NOMO-1 treated with DMSO at 0.1 percent for 48 hours (cell line): Measurements from ENCODE around the gene ATP1A2.

ENCODE experiments used
- DNase-seq: peaks from one replicate; lab custom pipeline; 2025; ENCODE audit not compliant: unreplicated experiment; lab: John Stamatoyannopoulos, UW

The ATP1A2 gene

DNA sequence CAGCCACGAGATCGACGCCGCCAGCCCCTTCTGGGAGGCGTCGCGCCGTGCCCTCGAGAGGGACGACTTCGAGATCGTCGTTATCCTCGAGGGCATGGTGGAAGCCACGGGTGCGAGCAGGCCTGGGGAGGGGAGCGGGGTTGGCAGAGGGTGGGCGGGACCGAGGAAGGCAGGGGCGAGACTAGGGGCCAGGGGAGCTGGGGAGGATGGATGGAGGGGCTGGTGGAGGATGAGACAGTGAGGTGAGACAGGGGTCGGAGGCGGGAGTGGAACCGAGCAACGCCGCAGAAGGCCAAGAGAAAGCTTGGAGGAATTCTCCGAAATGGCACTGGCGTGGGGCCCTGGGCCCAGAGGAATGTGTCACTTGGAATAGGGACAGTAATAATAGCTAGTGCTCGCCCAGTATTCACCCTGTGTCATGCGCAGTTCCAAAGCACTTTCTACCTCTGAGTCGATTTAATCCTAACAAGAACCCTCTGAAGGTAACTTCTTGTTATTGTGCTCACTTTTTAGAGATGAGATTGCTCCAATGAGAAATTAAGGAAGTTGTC is 30.7 kb upstream of the ATP1A2 start:
- no peak for DNase-seq

DNA sequence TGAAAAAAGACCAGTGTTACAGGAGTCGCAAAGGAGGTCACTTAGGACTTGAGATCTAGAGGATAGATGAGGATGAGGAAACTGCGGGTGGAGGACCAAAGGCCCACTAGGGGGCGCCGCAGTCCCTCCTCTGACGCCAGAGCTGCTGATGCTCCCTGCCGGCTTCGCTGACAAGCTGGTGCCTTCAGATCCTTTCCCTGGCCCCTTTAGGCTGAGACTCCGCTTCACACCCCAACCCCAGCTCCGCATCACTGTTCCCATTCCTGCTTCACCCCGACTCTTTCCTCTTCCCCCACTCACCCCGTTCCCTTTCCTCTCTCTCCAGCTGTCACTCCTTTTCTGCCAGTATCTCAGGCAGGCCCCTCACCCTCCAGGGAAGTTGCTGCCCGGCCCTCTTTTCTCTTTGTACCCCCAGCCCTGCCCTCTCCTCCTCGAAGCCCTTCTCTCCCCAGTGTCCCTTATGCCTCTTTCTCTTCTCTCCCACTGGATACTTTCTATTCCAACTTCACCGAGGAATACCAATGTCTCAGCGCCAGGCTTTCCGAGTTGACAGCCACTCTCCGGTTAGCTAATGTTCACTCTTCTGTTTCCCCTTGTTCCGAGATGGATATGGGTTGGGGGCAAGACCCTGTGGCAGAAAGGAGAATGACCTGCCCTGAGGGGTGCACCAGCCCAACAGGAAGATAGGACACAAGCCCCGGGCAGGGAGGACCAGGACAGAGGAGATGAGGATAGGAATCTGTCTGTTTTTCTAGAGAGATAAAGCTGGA is 29.7 kb upstream of the ATP1A2 start:
- DNase-seq, result peak; percentile 64

DNA sequence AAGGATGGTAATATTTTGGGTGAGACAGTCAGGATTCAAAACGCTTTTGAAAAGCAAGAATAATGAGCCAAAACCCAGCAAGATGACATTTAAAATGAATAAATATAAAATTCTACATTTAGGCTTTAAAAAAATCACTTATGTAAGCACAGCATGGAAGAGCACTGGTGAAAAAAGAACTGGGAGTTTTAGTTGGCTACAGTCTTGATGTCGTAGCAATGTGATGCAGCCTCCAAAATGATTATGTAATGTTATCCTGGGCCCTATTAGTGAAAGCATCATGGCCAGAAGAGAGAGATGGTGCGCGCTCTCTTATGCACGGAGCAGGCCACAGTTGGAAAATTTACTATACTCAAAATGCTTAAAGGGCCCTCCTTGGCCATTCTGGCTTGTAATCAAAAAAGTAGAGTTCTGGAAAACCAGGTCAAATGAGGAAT is 29.1 kb upstream of the ATP1A2 start:
- DNase-seq, result no peak

DNA sequence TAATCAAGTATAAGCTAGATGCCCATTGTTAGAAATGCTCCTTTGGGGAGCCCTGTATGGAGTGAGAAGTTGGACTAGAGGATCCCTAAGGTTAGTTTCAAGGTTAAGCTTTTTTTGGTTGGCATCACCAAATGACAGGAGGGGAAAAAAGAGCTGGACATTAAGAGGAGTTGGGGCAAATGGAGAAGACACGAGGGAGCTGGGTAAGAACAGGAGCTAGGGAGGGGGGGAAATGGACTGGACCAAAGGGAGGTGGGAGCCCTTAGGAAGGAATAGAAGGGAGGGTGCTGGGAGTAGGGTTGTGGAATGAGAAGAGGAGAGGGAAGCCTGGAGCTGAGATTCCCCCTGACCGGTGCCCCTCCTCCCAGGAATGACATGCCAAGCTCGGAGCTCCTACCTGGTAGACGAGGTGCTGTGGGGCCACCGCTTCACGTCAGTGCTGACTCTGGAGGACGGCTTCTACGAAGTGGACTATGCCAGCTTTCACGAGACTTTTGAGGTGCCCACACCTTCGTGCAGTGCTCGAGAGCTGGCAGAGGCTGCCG is 28.4 kb upstream of the ATP1A2 start:
- DNase-seq, result no peak

DNA sequence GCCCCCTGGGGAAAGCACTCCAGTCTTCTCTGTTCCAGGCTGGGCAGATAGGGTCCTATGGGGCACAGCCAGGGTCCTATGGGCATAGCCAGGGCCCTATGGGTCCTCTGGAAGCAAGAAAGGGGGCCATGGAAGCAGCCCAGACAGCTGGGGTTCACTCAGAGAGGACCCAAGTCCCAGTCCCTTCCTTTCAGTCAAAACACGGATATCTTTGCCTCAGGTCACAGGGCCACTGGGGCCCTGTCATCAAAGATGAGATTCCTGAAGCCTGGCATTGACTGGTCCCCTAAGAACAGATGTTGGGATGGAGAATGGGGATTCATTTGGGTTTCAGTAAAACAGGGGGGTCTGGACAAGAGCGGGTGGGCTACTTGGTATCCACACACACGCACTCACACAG is 25.7 kb upstream of the ATP1A2 start:
- DNase-seq, result no peak

DNA sequence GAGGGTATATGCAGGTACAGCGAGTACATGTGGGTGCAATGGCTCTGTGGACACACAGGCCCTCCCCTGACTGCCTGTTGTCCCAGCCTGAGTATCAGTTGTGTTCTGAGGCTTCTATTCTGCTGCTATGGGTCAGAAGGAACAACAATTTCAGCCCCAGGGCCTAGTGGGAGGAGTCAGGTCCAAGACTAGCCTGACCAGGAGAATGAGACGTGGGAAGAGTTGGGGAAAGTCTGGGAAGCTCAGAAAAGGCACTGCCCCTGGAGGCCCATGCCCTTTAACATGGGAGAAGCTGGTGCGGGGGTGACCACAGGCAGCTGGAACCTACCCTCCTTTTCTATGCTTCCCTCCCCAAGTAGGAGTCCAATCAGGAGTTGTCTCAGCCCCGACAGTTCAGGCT is 24.8 kb upstream of the ATP1A2 start:
- DNase-seq, result no peak

DNA sequence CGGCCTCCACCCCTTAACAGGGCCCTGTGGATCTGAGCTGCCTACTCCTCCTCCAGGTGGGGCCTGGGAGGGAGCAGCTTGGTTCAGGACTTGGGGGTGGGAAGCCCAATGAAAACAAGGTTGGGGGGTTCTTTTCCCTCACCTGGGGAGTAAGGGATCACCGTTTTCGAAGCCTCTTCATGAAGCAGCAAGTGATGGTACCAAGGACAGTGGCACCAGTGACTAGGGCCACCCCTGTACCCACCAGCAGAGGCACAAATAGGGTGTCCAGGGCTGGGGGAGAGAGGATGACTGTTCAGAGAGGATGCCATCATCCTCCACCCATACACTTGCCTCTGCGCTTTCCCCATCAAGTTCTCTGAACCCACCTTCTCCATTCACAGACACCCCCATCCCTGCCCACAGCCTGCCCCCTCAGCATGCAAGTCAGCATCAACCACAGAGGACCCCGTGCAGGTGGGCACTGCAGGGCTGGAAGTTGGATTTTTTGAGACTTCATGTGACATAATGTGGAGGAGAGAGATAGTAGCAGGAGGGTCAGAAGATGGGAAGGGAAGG is 23.8 kb upstream of the ATP1A2 start:
- DNase-seq, result no peak

DNA sequence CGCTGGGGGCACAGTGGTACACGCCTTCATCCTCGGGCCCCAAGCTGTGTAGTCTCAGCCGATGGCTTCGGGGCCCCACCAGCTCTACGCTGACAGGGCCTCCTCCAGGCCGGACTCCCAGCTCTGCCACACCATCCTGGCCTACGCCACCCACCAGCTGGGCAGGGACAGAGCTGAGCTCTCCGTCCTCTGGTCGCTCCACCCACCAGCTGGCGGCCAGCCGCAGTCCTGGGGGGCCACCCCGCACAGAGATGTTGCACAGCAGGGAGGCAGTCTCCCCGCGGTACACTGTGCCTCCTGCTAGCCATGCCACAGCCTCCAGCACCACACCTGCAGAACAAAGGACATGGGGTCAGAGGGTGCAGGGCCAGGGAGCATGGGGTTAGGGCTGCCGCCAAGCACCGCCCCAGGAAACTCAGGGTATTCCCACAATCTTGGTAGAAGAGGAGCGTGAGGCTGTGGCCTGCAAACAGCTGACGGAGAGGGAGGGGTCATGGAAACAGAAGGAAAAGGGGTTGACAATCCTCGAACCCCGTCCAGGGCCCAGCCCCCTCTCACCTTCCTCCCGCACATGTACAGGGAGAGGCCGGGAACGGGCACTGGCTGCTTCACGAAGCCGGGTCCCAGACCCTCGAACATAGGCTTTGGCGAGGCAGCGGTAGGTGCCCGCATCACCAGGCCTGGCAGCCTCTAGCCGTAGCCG is 23.0 kb upstream of the ATP1A2 start:
- no peak for DNase-seq

DNA sequence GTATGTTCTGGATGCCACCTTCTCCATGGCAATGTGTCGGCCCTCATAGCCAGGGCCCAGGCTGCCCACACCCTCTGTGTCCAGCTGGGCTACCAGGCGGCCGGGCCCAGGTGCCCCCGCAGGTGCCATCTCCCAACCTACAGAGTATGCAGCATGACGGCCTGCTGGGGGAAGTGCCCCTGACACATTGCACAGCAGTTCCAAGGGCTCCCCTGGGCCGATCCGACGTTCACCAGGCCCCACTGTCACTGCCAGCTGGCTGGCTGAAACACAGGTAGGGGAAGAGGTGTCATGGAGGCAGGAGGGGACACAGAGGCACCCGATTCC is 22.5 kb upstream of the ATP1A2 start:
- DNase-seq, result no peak

DNA sequence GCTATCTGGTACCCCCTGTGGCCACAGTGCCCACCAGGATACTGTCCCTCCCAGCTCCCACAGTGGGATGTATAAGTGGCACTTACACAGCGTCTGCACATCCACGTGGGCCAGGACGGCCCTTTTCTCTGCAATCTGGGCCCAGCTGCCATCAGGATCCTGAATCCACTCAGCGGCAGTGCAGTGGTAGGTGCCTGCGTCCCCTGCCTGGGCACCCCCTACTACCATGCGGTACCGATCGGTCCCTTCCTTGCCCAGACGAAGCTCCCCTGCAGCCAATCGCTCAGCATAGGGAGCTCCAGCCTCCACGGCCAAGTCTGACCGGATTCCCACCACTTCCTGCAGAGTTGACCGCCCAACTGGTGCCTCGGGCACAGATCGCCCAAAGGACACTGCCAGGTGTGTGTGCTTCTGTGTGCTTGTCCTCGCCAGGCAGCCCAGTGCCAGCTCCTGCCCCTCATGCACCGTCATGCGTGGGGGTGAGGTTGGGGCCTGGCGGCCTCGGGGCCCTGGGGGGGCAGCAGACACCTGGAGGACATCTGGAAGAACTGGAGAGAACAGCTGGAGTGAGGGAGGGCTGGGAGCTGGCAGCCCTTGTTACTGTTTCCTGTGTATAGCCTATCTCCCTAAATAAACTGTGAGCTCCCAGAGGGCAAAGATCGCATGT is 21.8 kb upstream of the ATP1A2 start:
- no peak for DNase-seq

DNA sequence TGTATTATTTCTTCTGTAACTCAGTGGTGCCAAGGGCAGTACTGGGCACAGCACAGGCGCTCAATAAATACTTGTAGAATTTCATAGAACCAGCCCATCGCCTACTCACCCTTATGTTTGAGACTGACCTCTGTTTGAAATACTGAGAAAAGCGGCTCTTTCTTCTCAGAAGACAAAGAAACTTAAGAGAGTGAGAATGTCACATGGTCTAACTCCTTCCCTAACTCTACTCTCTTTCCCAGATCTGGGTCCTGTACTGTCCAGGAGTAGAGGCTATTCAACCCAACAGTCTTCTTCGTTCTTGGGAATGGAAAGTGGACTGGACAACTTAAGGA is 21.3 kb upstream of the ATP1A2 start:
- no peak for DNase-seq

DNA sequence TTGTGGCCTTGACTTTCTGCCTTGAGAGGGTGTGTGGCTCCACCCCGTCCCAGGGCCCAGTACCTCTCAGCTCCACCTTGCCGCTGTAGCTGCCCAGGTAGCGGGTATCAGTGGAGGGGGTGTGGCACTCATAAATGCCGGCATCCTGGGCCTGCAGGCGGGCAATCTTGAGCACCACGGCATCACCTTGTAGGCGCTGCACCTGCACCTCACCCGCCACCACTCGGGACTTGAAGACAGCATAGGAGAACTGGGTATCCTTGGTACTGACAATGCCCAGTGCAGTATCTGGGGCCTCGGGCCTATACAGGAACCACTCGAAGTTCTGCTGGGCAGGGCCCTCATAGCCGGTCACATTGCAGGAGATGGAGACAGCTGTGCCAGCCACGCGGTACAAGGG is 20.8 kb upstream of the ATP1A2 start:
- DNase-seq, result no peak

DNA sequence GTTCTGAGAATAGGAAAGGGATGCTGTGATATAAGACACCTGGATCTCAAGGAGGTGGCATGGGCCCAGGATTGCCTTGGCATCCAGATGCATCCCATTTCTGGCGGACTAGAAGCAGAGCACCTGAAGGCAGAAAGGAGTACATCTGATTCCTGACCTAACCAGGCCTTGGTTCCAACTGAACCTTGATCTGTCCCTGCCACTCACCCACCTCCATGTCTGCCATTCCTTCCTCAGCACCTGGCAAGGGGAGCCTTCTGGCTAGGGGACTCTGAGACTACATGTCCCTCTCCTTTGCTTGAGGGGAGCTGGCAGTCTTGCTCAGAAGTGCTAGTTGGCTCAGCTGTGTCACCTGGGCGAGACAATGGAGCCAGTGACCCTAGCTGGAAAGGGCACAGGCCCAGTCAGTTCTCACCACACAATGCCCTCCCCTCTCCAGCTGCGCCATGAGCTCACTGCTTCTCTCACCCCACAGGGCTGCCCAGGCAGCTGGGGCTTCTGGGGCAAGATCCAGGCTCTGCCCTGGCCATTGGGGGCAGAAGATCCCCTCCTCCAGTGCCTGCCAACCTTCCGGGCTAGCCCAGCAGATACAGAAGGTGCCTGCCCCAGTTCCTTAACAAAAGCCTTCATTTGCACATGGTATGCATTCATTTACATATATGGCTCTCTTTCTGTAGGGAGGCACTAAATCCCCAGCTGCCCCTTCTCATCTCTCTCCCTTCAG is 20.0 kb upstream of the ATP1A2 start:
- DNase-seq, result no peak

DNA sequence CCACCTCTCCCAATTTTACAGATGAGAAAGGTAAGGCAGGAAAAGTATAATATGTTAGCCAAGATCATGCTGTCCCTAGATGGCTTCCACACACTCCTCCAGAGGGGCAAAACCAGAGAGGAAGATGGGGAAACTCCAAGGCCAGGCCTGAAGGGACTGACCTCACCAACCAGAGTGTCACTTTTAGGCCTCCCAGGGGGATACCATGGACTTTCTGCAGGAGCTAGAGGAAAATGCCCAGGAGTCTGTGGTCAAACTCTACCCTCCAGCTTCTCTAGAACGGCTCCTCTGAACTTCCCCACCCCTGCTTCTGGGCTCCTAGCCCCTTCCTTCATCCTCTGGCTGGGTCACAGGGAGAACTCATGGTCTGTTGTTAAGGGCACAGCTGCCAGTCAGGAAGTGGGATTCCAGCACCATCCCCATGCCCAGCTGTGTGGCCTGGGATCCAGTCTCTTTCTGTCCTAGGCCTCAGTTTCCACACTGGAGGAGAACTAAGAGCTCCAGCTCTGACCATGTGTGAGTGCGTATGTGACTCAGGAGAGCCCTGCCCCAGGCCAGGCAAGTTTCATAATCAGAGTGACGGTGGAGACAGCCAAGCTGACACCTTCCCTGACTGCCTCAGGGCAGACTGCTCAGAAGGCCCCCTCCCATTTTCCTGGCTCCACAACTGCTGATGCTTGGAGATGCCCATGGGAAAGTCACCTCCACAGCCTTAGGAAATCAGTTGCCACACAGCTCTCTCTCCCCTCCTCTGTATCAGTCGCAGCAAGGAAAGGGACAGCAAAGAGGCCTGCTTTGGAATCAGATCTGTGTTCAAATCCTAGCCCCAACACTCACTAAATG is 19.1 kb upstream of the ATP1A2 start:
- no peak for DNase-seq

DNA sequence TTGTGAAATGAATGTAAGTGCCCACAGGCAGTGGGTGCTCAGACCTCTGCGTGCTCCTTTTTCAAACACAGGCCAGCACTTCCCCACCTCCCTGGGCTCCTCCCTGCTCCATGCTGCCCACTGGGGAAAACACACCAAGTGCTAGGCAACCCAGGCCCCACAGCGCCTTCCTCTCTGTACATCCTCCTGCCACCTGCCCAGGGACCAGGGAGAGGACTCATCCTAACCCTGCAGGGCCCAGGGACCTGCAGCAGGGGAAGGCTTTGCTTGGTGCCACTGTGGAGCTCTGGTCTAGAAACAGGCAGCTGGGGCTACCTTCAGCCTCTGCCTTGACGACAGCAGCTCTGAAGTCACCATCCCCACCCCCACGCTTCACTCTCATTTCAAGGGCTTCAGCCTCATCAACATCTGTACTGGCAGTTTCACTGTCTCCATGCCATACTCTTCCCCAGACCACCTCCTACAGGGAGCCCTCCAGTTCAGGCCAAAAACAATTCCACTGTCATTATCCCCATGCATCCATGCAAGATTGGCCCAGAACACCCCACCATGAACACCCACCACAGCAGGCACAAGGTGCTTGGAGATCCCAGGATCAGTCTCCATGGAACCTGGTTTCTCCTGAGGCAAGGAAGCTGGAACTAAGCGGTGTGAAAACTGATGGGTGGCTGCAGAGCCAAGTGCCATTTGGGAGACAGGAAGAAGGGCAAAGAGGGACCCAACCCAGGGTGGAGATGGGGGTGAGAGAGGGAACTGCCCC is 18.2 kb upstream of the ATP1A2 start:
- no peak for DNase-seq

DNA sequence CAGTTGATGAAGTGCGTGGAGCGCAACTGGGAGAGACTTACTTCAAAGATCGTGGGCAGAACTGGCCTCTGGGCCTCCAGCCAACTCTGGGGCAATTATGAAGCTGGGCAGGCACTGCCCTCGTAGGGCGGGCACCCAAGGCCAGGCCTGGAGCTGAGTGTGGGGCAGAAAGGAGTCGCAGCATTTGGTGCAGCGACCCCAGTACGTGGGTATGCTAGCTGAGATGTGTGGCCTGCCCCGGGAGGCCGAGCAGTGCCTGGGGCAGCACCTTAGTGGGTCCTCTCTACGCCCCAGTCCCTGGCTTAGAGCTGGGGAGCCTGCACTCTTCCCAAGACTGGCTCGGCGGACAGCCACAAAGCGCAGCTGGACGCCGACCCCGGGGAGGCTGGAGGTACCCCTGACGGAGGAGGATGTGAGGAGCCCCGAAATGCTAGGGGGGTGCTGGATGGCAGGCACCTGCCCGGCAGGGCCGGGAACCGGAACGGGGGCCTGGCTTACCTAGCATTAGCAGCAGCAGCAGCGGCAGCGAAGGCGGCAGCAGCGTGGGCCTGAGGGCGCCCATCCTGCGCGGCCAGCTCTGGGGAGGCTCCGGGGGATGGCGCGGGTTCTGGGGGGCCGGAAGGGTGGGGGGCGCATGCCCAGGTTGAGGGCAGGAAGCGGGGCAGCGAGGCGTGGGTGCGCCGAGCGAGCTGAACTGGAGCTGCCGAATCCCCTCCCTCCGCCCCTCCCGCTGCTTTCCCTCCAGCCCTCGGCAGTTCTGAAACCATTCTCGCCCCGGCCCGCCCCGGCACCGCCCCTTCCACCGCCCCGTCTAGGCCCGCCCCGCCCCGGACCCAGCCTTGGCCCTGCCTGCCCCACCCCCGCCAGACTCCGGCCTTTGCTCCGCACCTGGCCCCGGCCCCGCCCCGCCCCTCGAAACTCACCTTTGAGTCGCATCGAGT is 17.4 kb upstream of the ATP1A2 start, which contains the start of gene IGSF8:
IGSF8 (minus strand) TSS at position 709 of the 941 bp plus-strand sequence; CDS start at position 562, 147 bp downstream.
- DNase-seq, result peak; percentile 66

DNA sequence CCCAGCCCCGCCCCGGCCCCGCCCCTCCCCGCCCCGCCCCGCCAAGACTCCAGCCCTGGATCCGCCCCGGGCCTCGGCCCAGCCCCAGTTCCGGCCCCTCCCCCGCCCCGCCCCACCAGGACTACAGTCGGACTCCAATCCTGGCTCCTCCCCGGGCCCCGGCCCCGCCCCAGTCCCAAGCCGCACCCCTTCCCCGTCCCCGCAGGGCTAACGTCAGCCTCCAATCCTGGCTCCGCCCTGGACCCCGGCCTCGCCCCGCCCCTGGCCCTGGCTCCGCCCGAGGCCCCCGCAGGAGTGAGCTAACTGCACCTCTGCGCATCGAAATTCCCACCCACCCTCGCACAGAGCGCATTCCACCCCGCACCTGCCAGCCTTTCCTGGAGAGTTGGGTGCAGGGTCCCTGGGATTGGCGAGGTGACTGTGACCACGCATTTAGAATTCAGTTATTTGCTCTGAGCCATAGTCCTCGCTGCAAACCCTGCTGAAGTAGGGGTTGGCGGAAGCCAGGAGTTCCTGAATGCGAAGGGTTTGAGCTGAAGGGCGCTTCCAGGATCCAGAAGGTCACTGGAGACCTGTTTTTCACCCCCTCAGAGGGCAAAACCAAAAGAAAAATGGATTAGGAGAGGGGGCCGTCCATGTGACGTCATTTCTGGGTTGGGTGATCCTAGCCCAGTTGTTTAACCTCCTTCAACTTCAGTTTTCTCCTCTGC is 16.6 kb upstream of the ATP1A2 start:
- peak; percentile 86 for DNase-seq
